ENCODE measurements around the gene GARS1. TPM values are rescaled to one million over a fixed set of nuclear protein-coding genes. Genes with fewer than 3 reads are reported as not detected.

GARS1 gene
- total and polyA plus RNA-seq, 2 donors (not counting 1 experiment from before 2014, with no cell fraction given), result 322 to 669 TPM

DNA sequence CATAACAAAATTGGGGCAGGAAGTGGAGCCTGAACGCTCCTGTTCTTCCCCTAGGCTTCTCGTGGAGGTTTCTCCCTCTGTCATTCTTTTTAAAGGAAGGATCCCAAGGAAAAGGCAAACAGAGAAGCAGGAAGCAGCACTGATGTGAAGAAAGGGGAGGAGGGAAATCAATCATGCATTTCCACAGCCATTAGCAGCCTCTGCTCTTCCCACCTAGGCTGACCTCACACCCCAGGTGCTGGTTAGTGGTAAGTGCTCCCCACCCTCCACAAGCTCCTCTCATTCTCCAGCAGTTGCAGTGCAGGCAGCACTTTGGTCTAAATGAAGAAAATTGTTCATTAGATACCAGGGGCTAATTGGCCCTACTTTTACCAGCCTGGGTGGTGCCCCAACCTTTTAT lies 85.0 kb downstream of the GARS1 start:
- no peaks in the 10 kb centered on the region for H4K20me1 ChIP-seq (ENCODE audit: control insufficient read depth, extremely low read depth, insufficient read depth, low read length)
- TF ChIP-seq CTCF (conservative IDR thresholded peaks at IDR 0.05 in 1 of 2, IDR thresholded peaks at IDR 0.05 in 1 of 2; ENCODE audit: low read depth in 1 of 2, low read length in 2 of 2), result no peak
- TF ChIP-seq EZH2 (IDR thresholded peaks at IDR 0.05; ENCODE audit: low read length, missing control alignments), result peak; percentile 18
- no peaks in the 10 kb centered on the region for H3K4me1 ChIP-seq (ENCODE audit: control insufficient read depth, extremely low read depth, insufficient read depth, low read length)
- H3K4me2 ChIP-seq (ENCODE audit: extremely low read depth, insufficient read depth, low read length), result no peak overlapping the region
- H3K79me2 ChIP-seq (ENCODE audit: control insufficient read depth, insufficient read depth, low read length), result no peaks in the 10 kb centered on the region
- no peaks in the 10 kb centered on the region for H3K9me3 ChIP-seq (ENCODE audit: control insufficient read depth, insufficient read depth, low read depth, low read length)
- no peak for DNase-seq (ENCODE audit: low read depth in 2 of 2)
- no peak overlapping the region for H3K27ac ChIP-seq (ENCODE audit: insufficient read depth, low read length)
- no peak overlapping the region for H3K4me3 ChIP-seq (replicated peaks in 1 of 4; ENCODE audit: control extremely low read depth in 1 of 4, insufficient read depth in 1 of 4, low read depth in 3 of 4, low read length in 4 of 4)
- H3K9ac ChIP-seq (ENCODE audit: insufficient read depth, low read length), result no peak overlapping the region
- no peak overlapping the region for H2AFZ ChIP-seq (ENCODE audit: low read length)
- H3K27me3 ChIP-seq (ENCODE audit: control insufficient read depth, insufficient read depth, low read length), result peaks cover 66% of the 10 kb centered on the region
- no peaks in the 10 kb centered on the region for H3K36me3 ChIP-seq (ENCODE audit: control insufficient read depth, insufficient read depth, low read length)

DNA sequence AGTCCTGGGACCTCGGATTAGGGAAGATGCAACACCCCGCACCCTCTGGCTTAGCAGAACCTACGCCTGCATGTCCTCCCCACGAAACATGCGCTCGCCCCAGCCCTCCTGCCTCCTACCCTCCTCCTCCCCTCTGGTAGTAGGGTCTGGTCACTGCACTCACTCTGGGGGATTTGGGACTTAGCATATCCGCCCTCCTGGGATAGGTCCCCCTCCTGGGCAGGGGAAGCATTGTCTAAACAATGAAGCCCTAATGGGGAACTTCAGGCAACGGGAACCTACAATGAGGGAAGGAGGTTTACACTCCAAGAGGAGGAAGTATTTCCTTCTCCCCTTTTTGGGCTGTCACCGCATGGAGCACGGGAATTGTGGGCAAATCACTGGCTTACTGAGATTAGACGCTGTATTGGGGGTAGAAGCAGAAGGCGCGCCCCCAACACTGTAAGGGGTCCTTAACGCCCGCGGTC lies 86.7 kb downstream of the GARS1 start:
- Histone ChIP-seq H3K79me2 (ENCODE audit: control insufficient read depth, insufficient read depth, low read length) (no peaks in the 10 kb centered on the region), H4K20me1 (ENCODE audit: control insufficient read depth, extremely low read depth, insufficient read depth, low read length) (no peaks in the 10 kb centered on the region), H3K9ac (ENCODE audit: insufficient read depth, low read length) (no peak overlapping the region), H2AFZ (ENCODE audit: low read length) (no peak overlapping the region), H3K27me3 (ENCODE audit: control insufficient read depth, insufficient read depth, low read length) (peaks cover 61% of the 10 kb centered on the region), H3K27ac (ENCODE audit: insufficient read depth, low read length) (no peak overlapping the region), H3K4me1 (ENCODE audit: control insufficient read depth, extremely low read depth, insufficient read depth, low read length) (no peaks in the 10 kb centered on the region), H3K4me3 (replicated peaks in 1 of 4; ENCODE audit: control extremely low read depth in 1 of 4, insufficient read depth in 1 of 4, low read depth in 3 of 4, low read length in 4 of 4) (no peak overlapping the region), H3K36me3 (ENCODE audit: control insufficient read depth, insufficient read depth, low read length) (no peaks in the 10 kb centered on the region), H3K4me2 (ENCODE audit: extremely low read depth, insufficient read depth, low read length) (no peak overlapping the region), H3K9me3 (ENCODE audit: control insufficient read depth, insufficient read depth, low read depth, low read length) (no peaks in the 10 kb centered on the region)
- no peak for DNase-seq (ENCODE audit: low read depth in 2 of 2)
- TF ChIP-seq CTCF (conservative IDR thresholded peaks at IDR 0.05 in 1 of 2, IDR thresholded peaks at IDR 0.05 in 1 of 2; ENCODE audit: low read depth in 1 of 2, low read length in 2 of 2), result no peak
- peak; percentile 85 for TF ChIP-seq EZH2 (IDR thresholded peaks at IDR 0.05; ENCODE audit: low read length, missing control alignments)

- Histone ChIP-seq H3K9ac (ENCODE audit: insufficient read depth, low read length) (no peak overlapping the region), H2AFZ (ENCODE audit: low read length) (no peak overlapping the region), H3K9me3 (ENCODE audit: control insufficient read depth, insufficient read depth, low read depth, low read length) (no peaks in the 10 kb centered on the region), H3K4me1 (ENCODE audit: control insufficient read depth, extremely low read depth, insufficient read depth, low read length) (no peaks in the 10 kb centered on the region), H3K27me3 (ENCODE audit: control insufficient read depth, insufficient read depth, low read length) (peaks cover 61% of the 10 kb centered on the region), H3K79me2 (ENCODE audit: control insufficient read depth, insufficient read depth, low read length) (no peaks in the 10 kb centered on the region), H3K36me3 (ENCODE audit: control insufficient read depth, insufficient read depth, low read length) (no peaks in the 10 kb centered on the region), H3K4me2 (ENCODE audit: extremely low read depth, insufficient read depth, low read length) (no peak overlapping the region), H3K4me3 (replicated peaks in 1 of 4; ENCODE audit: control extremely low read depth in 1 of 4, insufficient read depth in 1 of 4, low read depth in 3 of 4, low read length in 4 of 4) (peak overlapping the region in 1 of 4 experiments; percentile 7), H4K20me1 (ENCODE audit: control insufficient read depth, extremely low read depth, insufficient read depth, low read length) (no peaks in the 10 kb centered on the region), H3K27ac (ENCODE audit: insufficient read depth, low read length) (no peak overlapping the region)
- TF ChIP-seq EZH2 (IDR thresholded peaks at IDR 0.05; ENCODE audit: low read length, missing control alignments), result peak; percentile 88
- TF ChIP-seq CTCF (conservative IDR thresholded peaks at IDR 0.05 in 1 of 2, IDR thresholded peaks at IDR 0.05 in 1 of 2; ENCODE audit: low read depth in 1 of 2, low read length in 2 of 2), result no peak
- DNase-seq (ENCODE audit: low read depth in 2 of 2), result no peak
Observed at GRCh38 chr7:30681815-30682211, 87.1 kb downstream of the GARS1 start.

Measured in fibroblast of lung (primary cell).